ENCODE results near the gene GPR161. TPM values are rescaled to one million over a fixed set of nuclear protein-coding genes. Genes with fewer than 3 reads are reported as not detected.
A peak's percentile ranks its signal among the peaks of the same experiment; 100 is the strongest.

The GPR161 gene
- total and polyA plus RNA-seq, 9 of the 15 experiments (the other 6 are each of a cell fraction or from before 2014, with no cell fraction given): 0.15 to 2.4 (median 0.76) TPM

DNA sequence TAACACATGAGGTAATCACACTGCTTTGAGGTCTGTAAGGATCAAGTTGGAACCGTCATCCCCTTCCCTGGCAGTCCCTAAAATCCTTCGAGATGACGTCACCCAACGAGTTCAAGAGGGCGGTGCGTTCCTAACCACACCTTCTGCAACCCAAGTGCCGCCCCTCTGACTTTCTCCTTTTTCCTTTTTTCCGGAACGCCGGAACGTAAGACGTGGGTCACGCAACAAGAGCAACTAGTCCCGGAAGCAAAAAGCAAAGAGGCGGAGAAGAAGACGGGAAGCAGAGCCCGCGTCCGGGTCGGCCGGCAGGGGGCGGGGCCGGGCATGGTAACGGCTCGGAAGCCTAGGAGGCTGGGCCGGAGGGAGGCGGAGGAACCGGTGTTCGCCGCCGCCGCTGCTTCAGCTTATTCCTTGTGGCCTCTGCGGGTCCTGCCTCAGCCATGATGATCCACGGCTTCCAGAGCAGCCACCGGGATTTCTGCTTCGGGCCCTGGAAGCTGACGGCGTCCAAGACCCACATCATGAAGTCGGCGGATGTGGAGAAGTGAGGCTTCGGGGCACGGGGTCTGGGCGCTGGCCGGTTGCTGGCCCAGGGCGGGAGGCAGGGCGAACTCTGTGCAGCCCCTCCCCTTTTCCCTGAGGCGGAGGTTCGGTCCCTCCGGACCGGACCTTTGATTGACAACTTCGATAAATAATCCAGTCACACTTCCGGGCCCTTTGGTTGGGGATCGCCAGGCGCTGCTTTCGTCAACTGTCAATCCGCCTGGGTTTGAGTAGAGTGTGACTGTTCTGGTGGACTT is 42.1 kb upstream of the GPR161 start, which contains the start of gene TIPRL (continued):
- TF ChIP-seq, protein P1, sequence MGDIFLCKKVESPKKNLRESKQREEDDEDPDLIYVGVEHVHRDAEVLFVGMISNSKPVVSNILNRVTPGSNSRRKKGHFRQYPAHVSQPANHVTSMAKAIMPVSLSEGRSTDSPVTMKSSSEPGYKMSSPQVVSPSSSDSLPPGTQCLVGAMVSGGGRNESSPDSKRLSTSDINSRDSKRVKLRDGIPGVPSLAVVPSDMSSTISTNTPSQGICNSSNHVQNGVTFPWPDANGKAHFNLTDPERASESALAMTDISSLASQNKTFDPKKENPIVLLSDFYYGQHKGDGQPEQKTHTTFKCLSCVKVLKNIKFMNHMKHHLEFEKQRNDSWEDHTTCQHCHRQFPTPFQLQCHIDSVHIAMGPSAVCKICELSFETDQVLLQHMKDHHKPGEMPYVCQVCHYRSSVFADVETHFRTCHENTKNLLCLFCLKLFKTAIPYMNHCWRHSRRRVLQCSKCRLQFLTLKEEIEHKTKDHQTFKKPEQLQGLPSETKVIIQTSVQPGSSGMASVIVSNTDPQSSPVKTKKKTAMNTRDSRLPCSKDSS (IDR thresholded peaks at IDR 0.05; ENCODE audit: low read depth, partially characterized antibody): no peak
- TF ChIP-seq, protein P2, sequence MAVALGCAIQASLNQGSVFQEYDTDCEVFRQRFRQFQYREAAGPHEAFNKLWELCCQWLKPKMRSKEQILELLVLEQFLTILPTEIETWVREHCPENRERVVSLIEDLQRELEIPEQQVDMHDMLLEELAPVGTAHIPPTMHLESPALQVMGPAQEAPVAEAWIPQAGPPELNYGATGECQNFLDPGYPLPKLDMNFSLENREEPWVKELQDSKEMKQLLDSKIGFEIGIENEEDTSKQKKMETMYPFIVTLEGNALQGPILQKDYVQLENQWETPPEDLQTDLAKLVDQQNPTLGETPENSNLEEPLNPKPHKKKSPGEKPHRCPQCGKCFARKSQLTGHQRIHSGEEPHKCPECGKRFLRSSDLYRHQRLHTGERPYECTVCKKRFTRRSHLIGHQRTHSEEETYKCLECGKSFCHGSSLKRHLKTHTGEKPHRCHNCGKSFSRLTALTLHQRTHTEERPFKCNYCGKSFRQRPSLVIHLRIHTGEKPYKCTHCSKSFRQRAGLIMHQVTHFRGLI (CRISPR knock-in tag; IDR thresholded peaks at IDR 0.05): peak; percentile 86
- TF ChIP-seq RBM14 (IDR thresholded peaks at IDR 0.05; ENCODE audit: borderline replicate concordance, insufficient read depth, low read depth, low read length) (no peak), MIER1 (IDR thresholded peaks at IDR 0.05; ENCODE audit: low read depth) (no peak), ELF1 (tag; IDR thresholded peaks at IDR 0.05) (peak; percentile 87), ZNF23 (CRISPR knock-in tag; IDR thresholded peaks at IDR 0.05) (no peak), JUND (IDR thresholded peaks at IDR 0.05; ENCODE audit: borderline replicate concordance, low read depth, low read length) (peak; percentile 100), JUND (tag; IDR thresholded peaks at IDR 0.05; ENCODE audit: borderline replicate concordance, low read depth, low read length) (peak; percentile 100), ESRRB (CRISPR knock-in tag; IDR thresholded peaks at IDR 0.05; ENCODE audit: borderline replicate concordance) (no peak), TFAM (CRISPR knock-in tag; conservative IDR thresholded peaks at IDR 0.05) (no peak), RHOXF2B (CRISPR knock-in tag; conservative IDR thresholded peaks at IDR 0.05) (no peak), POLR3A (IDR thresholded peaks at IDR 0.05; ENCODE audit: borderline replicate concordance, extremely low read depth, insufficient read depth, insufficient read length) (no peak), MED1 (CRISPR knock-in tag; IDR thresholded peaks at IDR 0.05; ENCODE audit: borderline replicate concordance) (no peak), CREB1 (IDR thresholded peaks at IDR 0.05) (peak; percentile 91), CREB1 (CRISPR knock-in tag; IDR thresholded peaks at IDR 0.05) (peak; percentile 90)
- TF ChIP-seq, protein P3, sequence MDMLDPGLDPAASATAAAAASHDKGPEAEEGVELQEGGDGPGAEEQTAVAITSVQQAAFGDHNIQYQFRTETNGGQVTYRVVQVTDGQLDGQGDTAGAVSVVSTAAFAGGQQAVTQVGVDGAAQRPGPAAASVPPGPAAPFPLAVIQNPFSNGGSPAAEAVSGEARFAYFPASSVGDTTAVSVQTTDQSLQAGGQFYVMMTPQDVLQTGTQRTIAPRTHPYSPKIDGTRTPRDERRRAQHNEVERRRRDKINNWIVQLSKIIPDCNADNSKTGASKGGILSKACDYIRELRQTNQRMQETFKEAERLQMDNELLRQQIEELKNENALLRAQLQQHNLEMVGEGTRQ (CRISPR knock-in tag; IDR thresholded peaks at IDR 0.05): no peak; the same call in 1 of the 2 replicates
- TF ChIP-seq, protein P4, sequence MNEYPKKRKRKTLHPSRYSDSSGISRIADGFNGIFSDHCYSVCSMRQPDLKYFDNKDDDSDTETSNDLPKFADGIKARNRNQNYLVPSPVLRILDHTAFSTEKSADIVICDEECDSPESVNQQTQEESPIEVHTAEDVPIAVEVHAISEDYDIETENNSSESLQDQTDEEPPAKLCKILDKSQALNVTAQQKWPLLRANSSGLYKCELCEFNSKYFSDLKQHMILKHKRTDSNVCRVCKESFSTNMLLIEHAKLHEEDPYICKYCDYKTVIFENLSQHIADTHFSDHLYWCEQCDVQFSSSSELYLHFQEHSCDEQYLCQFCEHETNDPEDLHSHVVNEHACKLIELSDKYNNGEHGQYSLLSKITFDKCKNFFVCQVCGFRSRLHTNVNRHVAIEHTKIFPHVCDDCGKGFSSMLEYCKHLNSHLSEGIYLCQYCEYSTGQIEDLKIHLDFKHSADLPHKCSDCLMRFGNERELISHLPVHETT (CRISPR knock-in tag; conservative IDR thresholded peaks at IDR 0.05 in 1 of 2, IDR thresholded peaks at IDR 0.05 in 1 of 2): peak in 1 of 2 experiments; percentile 98; a peak in 2 of 4 replicates

Data from K562 (cell line).